Endothelial cell of umbilical vein (primary cell): ENCODE data around the gene NMBR. TPM values are rescaled to one million over a fixed set of nuclear protein-coding genes. Genes with fewer than 3 reads are reported as not detected.

Source experiments
- BruUV-seq: library from RNA; stranded (reverse); fragments of 400-500 nt; replicated peaks from 2 replicates; lab custom pipeline; 2021; lab: Mats Ljungman, UMichigan
- CTCF ChIA-PET: fragments of 300-600, 350-600 bp; sonication (Branson Sonifier 250); formaldehyde crosslinking; loops from one replicate; lab custom pipeline; 2021; ENCODE audit warnings: antibody characterized with exemption, inconsistent platforms; lab: Charles Lee
- POLR2A ChIA-PET: fragments of 300-600, 350-600 bp; sonication (Branson Sonifier 250); formaldehyde crosslinking; loops from one replicate; lab custom pipeline; 2021; ENCODE audit warnings: antibody characterized with exemption, inconsistent platforms; lab: Charles Lee
- DNase-seq: peaks from one replicate; pipeline ENCODE4 v3.0.0-alpha.2; 2011; ENCODE audit warnings: low read depth, low spot score
- FAIRE-seq: peaks from 2 replicates; lab custom pipeline; 2011; peaks lifted over from hg19 to GRCh38; lab: Jason Lieb, UNC
- H2AFZ ChIP-seq: 2 replicates; pipeline ENCODE4 v1.6.0; 2012; ENCODE audit warnings: low read depth, low read length, control low read depth, inconsistent platforms
- H3K27ac ChIP-seq: 2 replicates; pipeline ENCODE4 v1.5.1; 2011; ENCODE audit warnings: low read depth, mild to moderate bottlenecking, control low read depth, low read length, moderate library complexity; ENCODE audit not compliant: insufficient read depth
- H3K27me3 ChIP-seq, 2 experiments: 2 replicates each; pipeline versions ENCODE4 v1.6.0 to v1.6.1; 2011; ENCODE audit warnings: low read length in 2 of 2, mixed read lengths in 1 of 2; ENCODE audit not compliant: control insufficient read depth in 2 of 2, insufficient read depth in 2 of 2
- H3K36me3 ChIP-seq, 2 experiments: 2 replicates in 1 of 2; 3 replicates in 1 of 2; pipeline ENCODE4 v1.5.1; 2011; ENCODE audit warnings: low read length in 2 of 2, mild to moderate bottlenecking in 1 of 2, moderate library complexity in 1 of 2; ENCODE audit not compliant: control insufficient read depth in 2 of 2, insufficient read depth in 2 of 2; ENCODE audit errors: extremely low read depth in 1 of 2
- H3K4me1 ChIP-seq: 3 replicates; pipeline ENCODE4 v1.5.1; 2011; ENCODE audit warnings: mild to moderate bottlenecking, low read length; ENCODE audit not compliant: control insufficient read depth, insufficient read depth; ENCODE audit errors: extremely low read depth
- H3K4me2 ChIP-seq: 2 replicates; pipeline ENCODE4 v1.6.1; 2011; ENCODE audit warnings: low read length, control low read depth, mixed read lengths; ENCODE audit not compliant: insufficient read depth
- H3K4me3 ChIP-seq, 3 experiments: fragments of 200-600 bp in 1 of 3; sonication (generic), shearing (Covaris generic) in 1 of 3; replicated peaks in 1 of 3; 2 replicates each; pipeline ENCODE4 v1.5.1; 2011 to 2016; ENCODE audit warnings: control low read depth in 3 of 3, low read length in 3 of 3, mild to moderate bottlenecking in 2 of 3, inconsistent platforms in 1 of 3, low read depth in 1 of 3, moderate library complexity in 1 of 3; ENCODE audit not compliant: insufficient read depth in 1 of 3
- H3K79me2 ChIP-seq: 2 replicates; pipeline ENCODE4 v1.6.0; 2012; ENCODE audit warnings: low read length, inconsistent platforms; ENCODE audit not compliant: control insufficient read depth, insufficient read depth
- H3K9ac ChIP-seq: replicated peaks from 2 replicates; pipeline ENCODE3; 2011; ENCODE audit warnings: low read length, control low read depth; ENCODE audit not compliant: insufficient read depth; ENCODE audit errors: extremely low read depth
- H3K9me1 ChIP-seq: replicated peaks from 3 replicates; pipeline ENCODE4 v1.6.0; 2011; ENCODE audit warnings: mild to moderate bottlenecking, low read length; ENCODE audit not compliant: control insufficient read depth, insufficient read depth; ENCODE audit errors: extremely low read depth
- H3K9me3 ChIP-seq: replicated peaks from 2 replicates; pipeline ENCODE4 v1.5.1; 2012; ENCODE audit warnings: low read length, inconsistent platforms; ENCODE audit not compliant: control insufficient read depth, insufficient read depth
- H4K20me1 ChIP-seq: replicated peaks from 2 replicates; pipeline ENCODE3; 2011; ENCODE audit warnings: mild to moderate bottlenecking, low read length; ENCODE audit not compliant: control insufficient read depth, insufficient read depth; ENCODE audit errors: extremely low read depth
- CTCF ChIP-seq, 2 donors: IDR thresholded peaks; 1 replicate in 1 of 2; 2 replicates in 1 of 2; pipeline ENCODE4 v1.5.1; 2011; ENCODE audit warnings: low read length in 2 of 2, mild to moderate bottlenecking in 2 of 2, moderate library complexity in 2 of 2, control low read depth in 1 of 2, inconsistent platforms in 1 of 2, low read depth in 1 of 2; ENCODE audit not compliant: insufficient read depth in 1 of 2; ENCODE audit errors: extremely low read depth in 1 of 2
- EZH2 ChIP-seq: IDR thresholded peaks from 2 replicates; pipeline ENCODE4 v1.6.1; 2012; ENCODE audit warnings: borderline replicate concordance, low read depth, mild to moderate bottlenecking, moderate library complexity, low read length, inconsistent platforms; ENCODE audit not compliant: severe bottlenecking
- FOS ChIP-seq: IDR thresholded peaks from 2 replicates; pipeline ENCODE4 v1.6.1; 2011; ENCODE audit warnings: mild to moderate bottlenecking, low read length, moderate library complexity, borderline replicate concordance; ENCODE audit not compliant: insufficient read depth
- GATA2 ChIP-seq: IDR thresholded peaks from 2 replicates; pipeline ENCODE4 v1.7.0; 2011; ENCODE audit warnings: low read depth, mild to moderate bottlenecking, moderate library complexity, mixed read lengths, low read length; ENCODE audit not compliant: insufficient read length, insufficient read depth
- JUN ChIP-seq: IDR thresholded peaks from 2 replicates; pipeline ENCODE4 v1.6.1; 2011; ENCODE audit warnings: borderline replicate concordance, low read depth; ENCODE audit not compliant: insufficient read length, insufficient read depth
- MAX ChIP-seq: IDR thresholded peaks from 2 replicates; pipeline ENCODE4 v1.6.1; 2011; ENCODE audit not compliant: insufficient read depth, insufficient read length
- MYC ChIP-seq: IDR thresholded peaks from one replicate; pipeline ENCODE4 v1.6.1; 2011; ENCODE audit warnings: mild to moderate bottlenecking, low read depth, low read length
- POLR2A ChIP-seq: IDR thresholded peaks from 2 replicates; pipeline ENCODE4 v1.6.1; 2012; ENCODE audit warnings: low read depth, mild to moderate bottlenecking, control low read depth, low read length
- POLR2AphosphoS5 ChIP-seq: IDR thresholded peaks from 2 replicates; pipeline ENCODE4 v1.6.1; 2012; ENCODE audit warnings: low read depth, mild to moderate bottlenecking, control low read depth, low read length, moderate library complexity; ENCODE audit not compliant: insufficient read depth
- dilution Hi-C: fragments of 300-500 bp; cut with MboI; formaldehyde crosslinking; loops from one replicate; pipeline ENCODE4 v1.15.0; 2019; ENCODE audit warnings: low sequenced_read_pairs; ENCODE audit not compliant: extremely low pct_ligation_motif_present
- intact Hi-C: fragments of 100-400 bp; cut with micrococcal nuclease; formaldehyde crosslinking; loops from one replicate; pipeline ENCODE4 v1.10.0; 2022
- polyA plus RNA-seq, 4 experiments: library from polyadenylated mRNA; depleted of rRNA in 3 of 4; stranded (reverse) in 3 of 4; unstranded in 1 of 4; fragments of >200 nt; gene quantifications; 2 replicates each; pipeline versions ENCODE4 v1.2.1 to v1.2.3, GENCODE V29; 2011 to 2012; ENCODE audit warnings: missing spikeins in 1 of 4
- total RNA-seq: library from RNA; stranded (reverse); gene quantifications from 2 replicates; pipeline ENCODE4 v1.2.3, GENCODE V29; 2021

NMBR gene
- total and polyA plus RNA-seq, 2 donors (not counting 3 experiments of a cell fraction or from before 2014, with no cell fraction given) = not detected

- no peak overlapping the region for H3K27ac ChIP-seq
- no TSS peak for BruUV-seq
- TF ChIP-seq CTCF (IDR thresholded peaks at IDR 0.05; ENCODE audit: extremely low read depth in 1 of 2, insufficient read depth in 1 of 2, low read depth in 1 of 2, low read length in 2 of 2) (no peak), POLR2A (no peak), EZH2 (no peak), POLR2AphosphoS5 (no peak), MAX (no peak), GATA2 (no peak), JUN (no peak), FOS (no peak), MYC (no peak)
- no peak overlapping the region for H3K4me2 ChIP-seq
- DNase-seq (no peak), FAIRE-seq (no peak)
- intact Hi-C loops = no loop called here
- no peaks in the 10 kb centered on the region for H3K36me3 ChIP-seq
- no peaks in the 10 kb centered on the region for H3K4me1 ChIP-seq
- CTCF ChIA-PET = interaction anchor here (1.6 to 3.1 kb wide), 2 partner anchors 30 to 69 kb away, joined by 4 to 13 read pairs; no protein-coding TSS in a partner anchor
- H2AFZ ChIP-seq = no peak overlapping the region
- no peaks in the 10 kb centered on the region for H3K79me2 ChIP-seq
- H3K9me3 ChIP-seq = no peaks in the 10 kb centered on the region
- no peaks in the 10 kb centered on the region for H3K9me1 ChIP-seq
- H3K9ac ChIP-seq = no peak overlapping the region
- no peak overlapping the region for H3K4me3 ChIP-seq
- POLR2A ChIA-PET = no interaction called here
- H3K27me3 ChIP-seq = peaks cover 0 to 4% of the 10 kb centered on the region in 2 experiments
- H4K20me1 ChIP-seq = no peaks in the 10 kb centered on the region
- dilution Hi-C loops = no loop called here
Observed at GRCh38 chr6:142058551-142059290, 88.2 kb downstream of the NMBR start.
